ENCODE data around the gene ERMP1.

DNA sequence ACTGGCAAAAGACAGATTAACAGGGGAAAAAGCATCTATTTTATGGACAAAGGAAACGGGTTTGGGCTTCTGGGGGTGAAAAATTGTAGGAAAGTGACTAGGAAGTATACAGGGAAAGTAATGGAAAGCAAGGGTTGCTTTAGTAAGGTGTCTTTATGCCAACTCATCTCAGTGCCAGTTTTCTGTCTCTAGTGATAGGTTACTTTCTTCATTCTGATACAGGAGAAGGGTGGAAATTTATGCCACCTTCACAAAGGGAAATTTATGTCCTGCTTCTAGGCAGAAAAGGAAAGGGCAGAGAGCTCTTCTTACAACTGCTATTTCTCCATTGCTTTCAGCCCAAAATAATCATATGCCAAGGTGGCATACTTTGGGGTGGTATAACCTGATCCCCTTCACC, 20.1 kb upstream of the ERMP1 start:
- TF ChIP-seq, protein P1, sequence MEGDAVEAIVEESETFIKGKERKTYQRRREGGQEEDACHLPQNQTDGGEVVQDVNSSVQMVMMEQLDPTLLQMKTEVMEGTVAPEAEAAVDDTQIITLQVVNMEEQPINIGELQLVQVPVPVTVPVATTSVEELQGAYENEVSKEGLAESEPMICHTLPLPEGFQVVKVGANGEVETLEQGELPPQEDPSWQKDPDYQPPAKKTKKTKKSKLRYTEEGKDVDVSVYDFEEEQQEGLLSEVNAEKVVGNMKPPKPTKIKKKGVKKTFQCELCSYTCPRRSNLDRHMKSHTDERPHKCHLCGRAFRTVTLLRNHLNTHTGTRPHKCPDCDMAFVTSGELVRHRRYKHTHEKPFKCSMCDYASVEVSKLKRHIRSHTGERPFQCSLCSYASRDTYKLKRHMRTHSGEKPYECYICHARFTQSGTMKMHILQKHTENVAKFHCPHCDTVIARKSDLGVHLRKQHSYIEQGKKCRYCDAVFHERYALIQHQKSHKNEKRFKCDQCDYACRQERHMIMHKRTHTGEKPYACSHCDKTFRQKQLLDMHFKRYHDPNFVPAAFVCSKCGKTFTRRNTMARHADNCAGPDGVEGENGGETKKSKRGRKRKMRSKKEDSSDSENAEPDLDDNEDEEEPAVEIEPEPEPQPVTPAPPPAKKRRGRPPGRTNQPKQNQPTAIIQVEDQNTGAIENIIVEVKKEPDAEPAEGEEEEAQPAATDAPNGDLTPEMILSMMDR (IDR thresholded peaks at IDR 0.05; ENCODE audit: low read depth, low read length, poor library complexity, severe bottlenecking): no peak
- TF ChIP-seq EZH2phosphoT487 (IDR thresholded peaks at IDR 0.05; ENCODE audit: borderline replicate concordance, low read length): no peak

Measured in DOHH2 (cell line).